NB4 (cell line): ENCODE results near the gene MTHFD2L.

Experiments
- CTCF ChIP-seq: IDR thresholded peaks from one replicate; pipeline ENCODE4 v1.5.1; 2012; ENCODE audit warnings: low read depth, low read length
- MAX ChIP-seq: IDR thresholded peaks from 2 replicates; pipeline ENCODE4 v1.6.1; 2011; ENCODE audit warnings: low read depth, low read length
- POLR2A ChIP-seq: IDR thresholded peaks from 2 replicates; pipeline ENCODE4 v1.6.1; 2011; ENCODE audit warnings: mild to moderate bottlenecking; ENCODE audit not compliant: insufficient read length; ENCODE audit errors: extremely low read depth

- TF ChIP-seq CTCF (no peak), POLR2A (no peak), MAX (no peak)
Observed at GRCh38 chr4:74314944-74315343, 157.0 kb downstream of the MTHFD2L start.
